ENCODE measurements around the gene ECSIT.

ECSIT gene

DNA sequence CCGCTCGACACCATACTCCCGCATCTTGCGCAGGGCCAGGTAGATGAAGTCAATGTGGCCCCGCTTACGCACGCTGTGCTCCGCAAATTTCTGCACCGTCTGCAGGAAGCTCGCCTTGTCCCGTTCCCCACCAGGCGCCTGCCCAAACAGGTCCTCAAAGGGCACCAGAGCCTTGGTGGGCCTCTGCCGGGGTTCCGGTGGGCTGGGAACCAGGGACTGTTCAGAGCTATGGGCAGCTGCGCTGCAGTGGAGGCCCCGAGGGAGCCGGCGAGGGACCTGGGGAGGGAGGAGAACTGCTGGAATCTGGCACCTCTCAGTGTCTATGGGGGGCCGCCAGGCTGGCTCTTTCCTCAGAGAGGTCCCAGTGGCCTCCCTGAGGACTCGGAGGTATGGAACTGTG is 15.0 kb downstream of the ECSIT start:
- TF ChIP-seq, protein P1, sequence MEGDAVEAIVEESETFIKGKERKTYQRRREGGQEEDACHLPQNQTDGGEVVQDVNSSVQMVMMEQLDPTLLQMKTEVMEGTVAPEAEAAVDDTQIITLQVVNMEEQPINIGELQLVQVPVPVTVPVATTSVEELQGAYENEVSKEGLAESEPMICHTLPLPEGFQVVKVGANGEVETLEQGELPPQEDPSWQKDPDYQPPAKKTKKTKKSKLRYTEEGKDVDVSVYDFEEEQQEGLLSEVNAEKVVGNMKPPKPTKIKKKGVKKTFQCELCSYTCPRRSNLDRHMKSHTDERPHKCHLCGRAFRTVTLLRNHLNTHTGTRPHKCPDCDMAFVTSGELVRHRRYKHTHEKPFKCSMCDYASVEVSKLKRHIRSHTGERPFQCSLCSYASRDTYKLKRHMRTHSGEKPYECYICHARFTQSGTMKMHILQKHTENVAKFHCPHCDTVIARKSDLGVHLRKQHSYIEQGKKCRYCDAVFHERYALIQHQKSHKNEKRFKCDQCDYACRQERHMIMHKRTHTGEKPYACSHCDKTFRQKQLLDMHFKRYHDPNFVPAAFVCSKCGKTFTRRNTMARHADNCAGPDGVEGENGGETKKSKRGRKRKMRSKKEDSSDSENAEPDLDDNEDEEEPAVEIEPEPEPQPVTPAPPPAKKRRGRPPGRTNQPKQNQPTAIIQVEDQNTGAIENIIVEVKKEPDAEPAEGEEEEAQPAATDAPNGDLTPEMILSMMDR (conservative IDR thresholded peaks at IDR 0.05; ENCODE audit: low read depth), result no peak
- CTCF ChIA-PET, result interaction anchor here (0.6 kb wide), 1 partner anchor 11 kb away, joined by 3 read pairs; no protein-coding TSS in a partner anchor
- no peak for DNase-seq (ENCODE audit: low spot score)
- POLR2A ChIA-PET (ENCODE audit: low non-redundant PET), result interaction anchor here (0.9 kb wide), 1 partner anchor 15 kb away, joined by 3 read pairs; the partner anchor contains the start of gene ECSIT
- no peak overlapping the region for H3K27ac ChIP-seq

- ChIA-PET CTCF (no interaction called here), POLR2A (ENCODE audit: low non-redundant PET) (no interaction called here)
- TF ChIP-seq, protein P1 (conservative IDR thresholded peaks at IDR 0.05; ENCODE audit: low read depth), result no peak
- H3K27ac ChIP-seq, result no peak overlapping the region
- no peak for DNase-seq (ENCODE audit: low spot score)
Observed at GRCh38 chr19:11510444-11510843, 18.5 kb downstream of the ECSIT start.

DNA sequence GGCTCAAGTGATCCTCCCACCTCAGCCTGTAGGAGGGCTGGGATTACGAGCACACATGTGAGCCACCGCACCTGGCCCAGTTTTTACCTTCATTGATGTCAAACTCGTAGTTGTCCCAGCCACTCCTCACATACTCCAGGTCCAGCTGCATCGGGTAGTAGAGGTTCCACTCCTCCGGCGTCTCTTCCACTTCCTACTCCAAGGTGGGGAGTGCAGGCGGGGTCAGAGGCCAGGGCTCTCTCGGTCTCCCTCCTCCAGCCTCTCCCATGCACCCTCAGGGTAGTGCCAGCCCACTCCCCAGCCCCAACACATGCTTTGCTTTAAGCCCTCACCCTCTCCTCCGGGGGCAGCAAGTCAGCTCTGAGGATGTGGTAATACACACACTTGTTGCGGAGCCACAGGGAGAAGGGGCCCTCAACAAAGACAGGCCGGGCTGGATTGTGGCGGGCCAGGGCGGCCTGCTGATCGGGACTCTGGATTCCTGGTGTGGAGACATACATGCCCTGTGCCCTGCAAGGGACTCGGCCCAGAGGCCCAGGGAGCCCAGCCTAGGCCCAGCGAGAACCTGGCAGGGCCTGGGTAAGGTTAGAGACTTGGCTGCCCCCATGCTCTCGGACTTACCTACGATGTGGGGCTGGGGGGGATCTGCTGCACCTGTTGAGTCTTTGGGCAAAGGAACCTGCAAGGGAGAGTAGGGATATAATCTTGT is 21.4 kb downstream of the ECSIT start:
- H3K27ac ChIP-seq, result peak overlapping the region; percentile 93
- ChIA-PET CTCF (no interaction called here), POLR2A (ENCODE audit: low non-redundant PET) (no interaction called here)
- TF ChIP-seq, protein P1 (conservative IDR thresholded peaks at IDR 0.05; ENCODE audit: low read depth), result no peak
- no peak for DNase-seq (ENCODE audit: low spot score)

DNA sequence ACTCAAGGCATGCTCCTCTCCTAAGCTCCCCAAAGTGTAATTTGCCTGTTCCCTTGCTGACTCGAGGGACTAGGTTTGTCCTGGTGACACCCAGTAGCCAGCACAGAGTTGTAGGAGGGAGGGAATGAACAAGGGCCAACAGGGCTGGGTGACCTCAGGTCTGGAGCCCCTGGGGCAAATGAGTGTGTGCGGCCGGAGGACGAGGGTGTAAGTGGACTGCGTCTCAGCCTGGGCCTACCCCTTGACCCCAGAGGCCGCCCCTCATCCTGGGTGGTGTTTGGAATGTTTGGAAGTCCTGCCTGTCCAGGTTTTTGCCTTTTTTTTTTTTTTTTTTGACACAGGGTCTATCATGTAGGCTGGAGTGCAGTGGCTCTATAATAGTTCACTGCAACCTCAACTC is 22.0 kb downstream of the ECSIT start:
- ChIA-PET POLR2A (ENCODE audit: low non-redundant PET) (no interaction called here), CTCF (no interaction called here)
- TF ChIP-seq, protein P1 (conservative IDR thresholded peaks at IDR 0.05; ENCODE audit: low read depth), result no peak
- H3K27ac ChIP-seq, result peak overlapping the region; percentile 93
- DNase-seq (ENCODE audit: low spot score), result no peak

- ChIA-PET CTCF (interaction anchor here (0.6 to 0.7 kb wide), 2 partner anchors 42 to 861 kb away, joined by 3 read pairs; no protein-coding TSS in a partner anchor), POLR2A (ENCODE audit: low non-redundant PET) (no interaction called here)
- TF ChIP-seq, protein P1 (conservative IDR thresholded peaks at IDR 0.05; ENCODE audit: low read depth), result no peak
- peak overlapping the region; percentile 93 for H3K27ac ChIP-seq
- no peak for DNase-seq (ENCODE audit: low spot score)
Observed at GRCh38 chr19:11506101-11506555, 22.8 kb downstream of the ECSIT start.

DNA sequence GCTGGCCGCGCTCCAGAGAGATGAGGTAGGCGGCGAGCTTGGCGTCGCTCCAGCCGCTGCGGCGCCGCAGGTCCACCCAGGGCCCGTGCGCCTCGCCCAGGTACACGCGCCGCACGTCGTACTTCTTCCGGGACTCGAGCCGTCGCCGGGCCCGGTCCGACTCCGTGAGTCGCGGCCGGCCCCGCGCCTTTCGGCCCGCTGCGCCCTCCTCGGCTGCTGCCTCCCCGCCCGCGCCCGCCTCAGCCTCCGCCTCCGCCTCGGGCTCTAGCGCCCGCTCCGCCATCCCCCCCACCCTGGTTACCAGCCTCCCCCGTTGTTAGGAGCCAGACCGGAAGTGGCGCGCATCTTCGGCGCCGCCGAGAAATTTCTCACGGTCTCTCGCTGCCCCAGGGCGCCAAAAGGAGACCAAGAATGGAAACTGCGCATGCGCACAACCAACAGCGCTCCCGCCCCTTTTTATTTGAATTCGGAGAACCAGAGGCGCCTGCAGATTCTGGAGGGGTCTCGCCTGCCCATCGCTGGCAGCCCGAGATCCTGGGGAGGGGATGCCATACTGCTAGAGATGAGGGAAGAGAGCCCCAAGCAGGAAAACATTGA is 23.3 kb downstream of the ECSIT start, which contains the start of gene ZNF653:
ZNF653 (minus strand) TSS at position 336 of the 597 bp plus-strand sequence; CDS start at position 283, 53 bp downstream.
- TF ChIP-seq, protein P1 (conservative IDR thresholded peaks at IDR 0.05; ENCODE audit: low read depth), result no peak
- H3K27ac ChIP-seq, result peak within 1 kb of the TSS; percentile 93
- ChIA-PET POLR2A (ENCODE audit: low non-redundant PET) (no interaction called here), CTCF (interaction anchor here (0.7 kb wide), 1 partner anchor 42 kb away, joined by 3 read pairs; no protein-coding TSS in a partner anchor)
- DNase-seq (ENCODE audit: low spot score), result peak; percentile 99

All from RWPE1 (cell line).